HG03469 (cell line): ENCODE measurements around the gene ADGRV1.

Experiments
- ATAC-seq: cut with Tn5 transposase; IDR thresholded peaks from one replicate; pipeline ENCODE4 v1.9.1; 2021; ENCODE audit warnings: mild to moderate bottlenecking, moderate library complexity, moderate number of reproducible peaks; ENCODE audit not compliant: unreplicated experiment

ADGRV1 gene, protein sequence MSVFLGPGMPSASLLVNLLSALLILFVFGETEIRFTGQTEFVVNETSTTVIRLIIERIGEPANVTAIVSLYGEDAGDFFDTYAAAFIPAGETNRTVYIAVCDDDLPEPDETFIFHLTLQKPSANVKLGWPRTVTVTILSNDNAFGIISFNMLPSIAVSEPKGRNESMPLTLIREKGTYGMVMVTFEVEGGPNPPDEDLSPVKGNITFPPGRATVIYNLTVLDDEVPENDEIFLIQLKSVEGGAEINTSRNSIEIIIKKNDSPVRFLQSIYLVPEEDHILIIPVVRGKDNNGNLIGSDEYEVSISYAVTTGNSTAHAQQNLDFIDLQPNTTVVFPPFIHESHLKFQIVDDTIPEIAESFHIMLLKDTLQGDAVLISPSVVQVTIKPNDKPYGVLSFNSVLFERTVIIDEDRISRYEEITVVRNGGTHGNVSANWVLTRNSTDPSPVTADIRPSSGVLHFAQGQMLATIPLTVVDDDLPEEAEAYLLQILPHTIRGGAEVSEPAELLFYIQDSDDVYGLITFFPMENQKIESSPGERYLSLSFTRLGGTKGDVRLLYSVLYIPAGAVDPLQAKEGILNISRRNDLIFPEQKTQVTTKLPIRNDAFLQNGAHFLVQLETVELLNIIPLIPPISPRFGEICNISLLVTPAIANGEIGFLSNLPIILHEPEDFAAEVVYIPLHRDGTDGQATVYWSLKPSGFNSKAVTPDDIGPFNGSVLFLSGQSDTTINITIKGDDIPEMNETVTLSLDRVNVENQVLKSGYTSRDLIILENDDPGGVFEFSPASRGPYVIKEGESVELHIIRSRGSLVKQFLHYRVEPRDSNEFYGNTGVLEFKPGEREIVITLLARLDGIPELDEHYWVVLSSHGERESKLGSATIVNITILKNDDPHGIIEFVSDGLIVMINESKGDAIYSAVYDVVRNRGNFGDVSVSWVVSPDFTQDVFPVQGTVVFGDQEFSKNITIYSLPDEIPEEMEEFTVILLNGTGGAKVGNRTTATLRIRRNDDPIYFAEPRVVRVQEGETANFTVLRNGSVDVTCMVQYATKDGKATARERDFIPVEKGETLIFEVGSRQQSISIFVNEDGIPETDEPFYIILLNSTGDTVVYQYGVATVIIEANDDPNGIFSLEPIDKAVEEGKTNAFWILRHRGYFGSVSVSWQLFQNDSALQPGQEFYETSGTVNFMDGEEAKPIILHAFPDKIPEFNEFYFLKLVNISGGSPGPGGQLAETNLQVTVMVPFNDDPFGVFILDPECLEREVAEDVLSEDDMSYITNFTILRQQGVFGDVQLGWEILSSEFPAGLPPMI (N-terminal part only)

DNA sequence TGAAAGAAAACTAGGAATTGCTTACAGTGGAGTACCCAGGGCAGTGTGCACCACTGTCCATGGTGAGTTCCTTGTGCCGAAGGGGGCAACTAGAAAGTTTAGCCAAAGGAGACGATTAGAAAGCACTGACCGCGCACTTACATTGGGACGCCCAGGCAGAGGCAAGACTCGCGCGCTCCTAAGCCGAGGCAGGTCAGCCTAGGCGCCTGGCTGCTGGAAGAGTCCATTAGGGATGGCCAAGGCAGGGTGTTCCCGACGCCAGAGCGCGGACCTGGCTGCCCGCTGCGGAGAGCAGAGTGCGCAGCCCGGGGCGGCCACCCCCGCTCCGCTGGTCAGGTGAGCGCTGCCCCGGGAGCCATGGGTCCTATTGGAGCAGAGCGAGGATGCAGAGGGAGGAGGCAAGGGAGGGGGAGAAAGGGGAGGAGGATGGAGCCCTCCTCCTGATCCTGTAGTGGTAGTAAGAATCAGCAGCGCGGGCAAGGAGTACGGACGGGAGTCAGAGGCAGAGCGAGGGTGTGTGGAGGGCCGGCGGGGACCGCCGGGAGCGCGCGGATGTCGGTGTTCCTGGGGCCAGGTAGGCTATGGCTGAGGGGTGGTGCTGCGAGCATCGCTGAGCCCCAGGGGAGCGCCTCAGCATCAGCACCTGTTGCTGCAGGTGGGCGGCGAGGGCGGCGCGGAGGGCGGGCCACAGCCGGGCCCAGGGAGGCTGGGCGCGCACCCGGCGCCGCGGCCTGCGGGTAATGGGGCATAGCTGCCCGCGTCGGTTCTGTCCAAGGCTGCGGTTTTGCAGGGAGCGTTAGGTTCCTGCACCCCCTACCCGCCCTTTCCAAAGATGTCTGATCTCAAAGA, at the start of gene ADGRV1:
Gene ADGRV1, plus strand, starts transcription at position 454 of the 849 bp plus-strand sequence. Its CDS starts 99 bp downstream, at position 553.
- ATAC-seq = no peak

DNA sequence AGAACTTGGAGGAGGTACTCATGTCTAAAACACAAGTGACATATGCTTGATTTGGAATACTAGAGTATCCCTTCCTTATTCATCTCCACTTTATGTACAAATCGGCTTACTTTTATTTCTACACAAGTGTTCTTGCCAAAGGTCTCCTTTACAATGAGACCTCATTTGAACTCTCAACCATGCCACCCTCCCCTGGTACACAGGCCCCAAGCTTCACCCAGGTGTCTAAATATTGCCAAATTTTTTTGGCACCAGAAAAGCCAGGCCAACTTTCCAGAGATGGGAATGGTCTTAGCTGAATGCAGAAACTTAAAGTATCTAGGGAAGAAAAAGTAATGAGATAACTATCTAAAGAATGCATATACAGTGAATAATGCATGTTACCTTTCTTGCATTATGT, 48.2 kb upstream of the ADGRV1 start:
- no peak for ATAC-seq

DNA sequence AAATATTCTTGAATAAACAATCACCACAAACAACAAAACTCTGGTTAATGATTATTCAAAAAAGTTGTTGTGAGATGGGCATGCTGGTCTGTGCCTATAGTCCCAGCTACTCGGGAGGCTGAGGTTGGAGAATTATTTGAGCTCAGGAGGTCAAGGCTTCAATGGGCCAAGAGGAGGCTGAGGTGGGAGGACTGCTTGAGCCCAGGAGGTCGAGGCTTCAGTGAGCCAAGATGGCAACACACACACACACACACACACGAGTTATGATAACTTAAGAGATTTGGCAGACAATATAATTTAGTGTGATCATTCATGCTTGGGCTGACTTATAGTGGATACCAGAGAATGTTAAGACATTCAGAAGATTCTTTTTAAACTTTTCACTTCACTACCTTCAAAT, 44.1 kb upstream of the ADGRV1 start:
- no peak for ATAC-seq

DNA sequence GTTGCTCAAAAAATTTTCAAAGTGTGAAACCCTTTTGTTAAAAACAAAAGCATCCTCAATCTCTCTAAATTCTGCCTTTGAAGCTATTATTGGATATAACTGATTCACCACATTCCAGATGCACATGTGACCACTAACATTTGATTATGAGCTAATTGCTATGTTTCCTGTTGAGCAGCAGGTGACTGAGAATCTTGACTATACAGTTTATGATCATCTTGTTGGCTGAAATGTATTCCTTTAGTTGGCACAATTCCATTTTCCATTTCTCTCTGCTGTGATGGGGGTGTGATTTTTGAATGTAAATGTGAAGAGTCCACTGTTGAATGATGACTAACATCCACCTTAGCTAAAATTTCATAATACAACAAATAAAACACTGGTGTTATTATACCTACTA, 39.9 kb upstream of the ADGRV1 start:
- ATAC-seq = no peak

DNA sequence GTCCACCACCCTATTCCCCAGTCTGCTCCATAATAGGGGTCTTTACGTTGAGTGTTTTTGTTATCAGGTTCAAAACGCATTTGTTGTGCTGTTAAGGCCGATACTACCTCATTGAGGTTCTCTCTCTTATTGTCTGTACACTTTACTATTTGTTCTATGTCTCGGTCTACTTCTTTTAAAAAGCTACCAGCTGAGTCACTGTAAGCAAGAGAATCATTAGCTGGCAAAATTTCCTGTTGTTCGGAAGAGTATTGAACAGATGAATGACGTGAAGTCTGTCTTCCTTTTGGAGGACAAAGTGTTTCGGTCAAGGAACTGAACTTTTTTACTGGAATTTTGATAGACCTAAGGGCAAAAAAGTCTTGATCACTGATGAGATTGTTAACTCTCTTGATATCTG, 39.5 kb upstream of the ADGRV1 start:
- ATAC-seq = no peak

DNA sequence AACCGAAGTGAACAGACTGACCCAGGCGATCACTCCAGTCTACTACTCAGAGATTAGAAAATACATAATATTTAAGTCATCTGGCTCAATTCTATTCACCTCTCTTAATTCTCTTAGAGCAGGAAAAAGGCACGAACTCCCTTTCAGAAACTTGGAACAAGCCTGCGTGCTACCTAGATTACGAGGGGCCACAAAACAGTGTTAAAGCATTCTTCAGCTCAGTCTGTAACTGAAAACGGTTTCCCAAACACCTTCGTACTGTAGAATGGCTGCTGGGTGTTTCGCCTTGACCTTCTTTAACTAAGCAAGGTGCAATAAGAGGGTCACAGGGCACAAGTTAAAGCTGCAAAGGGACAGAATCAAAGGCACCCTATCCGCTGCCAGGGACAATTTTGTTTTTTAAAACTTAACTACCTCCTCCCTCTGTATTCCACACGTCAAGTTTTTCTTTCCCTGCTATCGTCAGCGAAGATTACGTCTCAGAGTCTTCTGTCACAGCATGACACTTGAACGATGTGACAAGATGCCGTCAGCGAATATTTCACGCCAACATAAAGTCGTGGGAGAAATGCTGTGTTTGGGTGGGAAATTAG, 29.9 kb upstream of the ADGRV1 start:
- no peak for ATAC-seq

DNA sequence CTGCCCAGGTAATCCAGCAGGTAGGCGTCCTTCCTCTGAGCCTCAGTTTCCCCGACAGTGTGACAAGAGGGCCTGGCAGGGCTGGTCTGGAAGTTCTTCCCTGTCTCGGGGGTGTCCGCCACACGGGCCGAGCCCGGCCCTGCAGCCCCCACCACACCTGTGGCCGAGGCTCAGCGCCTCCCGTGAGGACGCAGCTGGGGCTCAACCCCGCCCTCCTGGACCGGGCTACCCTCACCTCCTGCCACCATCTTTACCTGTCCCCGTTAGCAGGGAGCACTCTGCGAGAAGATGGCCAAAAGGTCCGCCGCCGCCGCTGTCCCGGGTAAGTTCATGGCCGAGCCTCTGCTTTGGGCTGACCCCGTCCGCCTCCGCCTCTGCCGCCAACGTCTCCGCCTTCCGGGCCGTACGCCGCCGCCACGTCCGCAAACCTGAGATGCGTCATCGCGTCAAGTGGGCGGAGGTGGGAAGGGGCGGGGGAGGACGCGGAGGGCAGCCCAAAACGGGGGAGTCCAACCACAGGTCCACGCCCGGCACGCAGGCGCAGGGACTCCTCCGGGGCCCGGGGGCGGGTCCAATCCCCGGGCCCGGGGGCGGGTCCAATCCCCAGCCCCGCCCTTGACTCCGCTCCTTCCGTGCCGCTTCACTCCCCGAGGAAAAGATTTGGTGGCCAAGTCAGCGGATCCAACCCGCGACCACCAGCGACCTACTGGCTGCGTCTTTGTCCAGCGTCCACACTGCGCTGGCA, 29.2 kb upstream of the ADGRV1 start, which contains the start of gene LYSMD3:
Gene LYSMD3, minus strand, starts transcription at position 391 of the 745 bp plus-strand sequence. CDS start 4,295 bp downstream, outside the sequence.
- peak; percentile 75 for ATAC-seq

DNA sequence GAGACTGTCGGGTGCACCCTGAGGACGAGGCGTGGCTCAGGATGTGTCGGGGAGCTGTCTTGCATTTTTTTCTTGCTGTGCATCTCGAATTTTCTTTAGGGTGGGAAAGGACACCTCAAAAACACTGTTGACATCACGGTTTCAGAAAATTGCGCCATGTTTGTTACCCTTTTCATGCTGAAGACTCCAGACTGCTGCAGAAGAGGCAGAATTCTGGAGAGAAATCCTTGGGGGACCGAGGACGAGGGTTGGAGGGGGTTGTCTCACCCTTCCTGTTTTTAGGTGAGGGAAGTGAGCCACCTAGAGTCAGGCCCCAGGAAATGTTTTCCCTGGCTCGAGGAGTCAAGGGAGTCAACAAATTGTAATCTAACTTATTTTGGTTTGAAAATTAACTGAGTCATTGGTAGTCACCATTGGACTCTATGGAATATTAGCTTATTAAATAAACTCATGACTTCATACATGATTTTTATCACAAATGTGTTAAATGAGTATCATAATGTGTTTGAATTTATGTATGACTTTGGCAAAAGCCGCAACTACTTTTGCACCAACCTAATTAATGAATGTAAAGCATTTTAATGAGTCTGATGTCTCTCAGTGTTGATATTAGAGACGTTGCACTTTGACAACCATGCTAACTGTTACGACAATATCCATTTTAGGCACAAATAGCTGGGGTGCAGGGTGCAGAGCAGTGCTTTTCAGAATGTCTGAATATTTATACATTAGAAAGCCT, 28.5 kb upstream of the ADGRV1 start:
- peak; percentile 27 for ATAC-seq

DNA sequence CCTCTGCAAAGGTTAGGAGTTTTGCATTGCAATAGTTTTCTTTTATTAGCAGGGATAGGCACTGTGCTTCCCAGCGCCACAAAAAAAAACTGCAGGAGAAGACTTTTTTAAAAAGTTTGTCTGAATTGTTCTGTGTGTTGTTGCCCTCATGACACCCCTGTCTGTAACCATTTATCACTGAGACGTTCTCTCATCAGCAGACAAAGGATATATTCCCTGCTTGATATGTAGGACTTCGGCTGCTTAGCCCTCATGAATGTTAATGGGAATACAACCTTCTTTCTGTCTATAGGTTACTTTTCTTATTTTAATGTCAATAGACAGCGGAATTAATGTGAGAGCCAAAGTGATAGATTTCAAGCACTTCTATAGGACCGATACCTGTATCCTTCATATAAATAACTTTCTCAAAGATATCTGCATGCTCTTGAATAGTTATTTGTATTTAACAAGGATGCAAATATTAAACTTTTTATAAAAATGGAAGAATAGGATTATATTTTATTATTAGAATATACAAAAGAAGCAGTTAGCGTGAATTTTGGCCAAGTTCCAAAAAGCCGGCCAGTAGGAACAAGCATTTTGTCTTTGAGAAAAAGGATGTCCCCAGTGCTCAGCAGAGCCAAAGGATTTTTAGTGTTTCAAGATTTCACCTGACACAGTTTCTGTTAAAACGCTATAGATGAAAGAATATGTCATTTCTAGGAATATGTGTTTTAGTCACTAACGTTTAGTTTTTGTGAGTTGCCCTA, 27.7 kb upstream of the ADGRV1 start:
- no peak for ATAC-seq

DNA sequence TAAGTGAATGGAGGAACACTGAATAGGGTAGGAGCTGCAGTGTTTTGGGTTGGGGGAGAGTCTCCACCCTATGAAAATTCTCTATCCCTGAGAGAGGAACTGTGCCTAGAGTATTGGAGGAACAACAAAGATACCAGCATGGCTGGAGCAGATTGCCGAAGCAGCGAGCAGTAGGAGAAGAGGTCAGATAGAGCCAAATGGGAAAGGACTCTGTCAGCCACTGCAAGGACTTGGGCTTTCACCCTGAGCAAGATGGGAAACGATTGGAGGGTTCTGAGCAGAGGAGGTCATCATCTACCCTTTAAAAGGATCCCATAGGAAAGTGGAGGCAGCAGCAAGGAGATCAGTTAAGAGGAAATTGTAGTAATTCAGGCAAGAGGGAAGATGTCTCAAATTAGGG, 24.8 kb upstream of the ADGRV1 start:
- no peak for ATAC-seq

DNA sequence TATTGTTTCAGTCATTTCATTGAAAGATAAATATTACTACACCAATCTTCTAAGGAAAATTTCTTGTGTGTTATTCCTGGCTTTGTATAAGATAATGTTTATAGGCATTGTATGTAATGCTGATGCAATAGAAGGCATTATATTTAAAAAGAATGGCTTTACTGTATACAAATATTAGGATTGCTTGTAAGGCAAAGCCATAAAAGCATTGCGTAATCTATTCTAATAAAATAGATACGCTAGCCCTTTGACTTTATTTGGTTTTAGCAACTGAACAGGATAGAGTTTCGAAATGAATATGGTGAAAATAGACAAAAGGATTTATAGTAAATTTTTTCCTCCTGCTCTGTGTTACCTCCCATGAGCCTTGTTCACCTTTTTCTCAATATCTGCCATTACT, 23.7 kb upstream of the ADGRV1 start:
- no peak for ATAC-seq

DNA sequence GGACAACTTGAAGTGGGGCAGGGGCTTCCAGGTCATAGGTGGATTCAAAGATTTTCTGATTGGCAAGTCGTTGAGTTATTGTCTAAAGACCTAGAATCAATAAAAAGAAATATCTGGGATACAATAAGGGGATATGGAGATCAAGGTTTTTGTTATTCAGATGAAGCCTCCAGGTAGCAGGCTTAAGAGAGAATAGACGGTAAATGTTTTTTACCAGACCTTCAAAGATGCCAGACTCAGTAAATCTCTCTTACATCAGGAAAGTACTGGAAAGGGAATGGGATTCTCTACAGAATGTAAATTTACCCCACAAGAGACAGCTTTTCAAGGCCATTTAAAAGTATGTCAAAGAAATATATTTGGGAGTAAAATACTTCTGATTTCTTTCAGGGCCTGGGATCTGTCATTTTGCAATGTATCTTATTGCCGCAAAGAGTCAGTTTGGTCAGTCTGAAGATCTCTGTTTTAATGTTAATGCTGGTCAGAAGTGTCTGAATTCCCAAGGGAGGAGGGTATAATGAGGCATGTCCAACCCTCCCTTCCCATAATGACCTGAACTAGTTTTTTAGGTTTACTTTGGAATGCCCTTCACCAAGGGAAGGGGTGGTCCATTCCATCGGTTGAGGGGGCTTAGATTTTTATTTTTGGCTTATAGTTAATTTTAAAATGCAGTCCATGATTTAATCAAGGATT, 15.6 kb upstream of the ADGRV1 start:
- ATAC-seq = no peak

DNA sequence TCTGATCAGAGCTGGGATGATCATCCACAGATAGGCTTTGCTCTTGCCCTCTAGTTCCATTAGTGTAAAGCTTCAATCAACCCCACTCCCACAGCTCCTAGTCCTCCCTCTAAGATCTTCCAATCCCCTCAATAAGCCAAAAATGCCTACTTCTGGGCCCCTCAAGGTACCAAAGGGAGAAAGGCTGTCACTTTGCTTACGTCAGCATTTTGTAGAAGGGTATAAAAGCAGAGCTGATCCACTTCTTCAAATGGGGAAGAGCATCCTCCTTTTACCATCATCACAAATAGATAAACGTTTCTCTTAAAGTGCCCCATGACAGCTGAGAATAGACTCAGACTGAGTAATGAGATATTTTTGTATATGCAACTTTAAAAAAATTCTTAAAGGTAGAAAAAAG, 13.1 kb upstream of the ADGRV1 start:
- no peak for ATAC-seq

DNA sequence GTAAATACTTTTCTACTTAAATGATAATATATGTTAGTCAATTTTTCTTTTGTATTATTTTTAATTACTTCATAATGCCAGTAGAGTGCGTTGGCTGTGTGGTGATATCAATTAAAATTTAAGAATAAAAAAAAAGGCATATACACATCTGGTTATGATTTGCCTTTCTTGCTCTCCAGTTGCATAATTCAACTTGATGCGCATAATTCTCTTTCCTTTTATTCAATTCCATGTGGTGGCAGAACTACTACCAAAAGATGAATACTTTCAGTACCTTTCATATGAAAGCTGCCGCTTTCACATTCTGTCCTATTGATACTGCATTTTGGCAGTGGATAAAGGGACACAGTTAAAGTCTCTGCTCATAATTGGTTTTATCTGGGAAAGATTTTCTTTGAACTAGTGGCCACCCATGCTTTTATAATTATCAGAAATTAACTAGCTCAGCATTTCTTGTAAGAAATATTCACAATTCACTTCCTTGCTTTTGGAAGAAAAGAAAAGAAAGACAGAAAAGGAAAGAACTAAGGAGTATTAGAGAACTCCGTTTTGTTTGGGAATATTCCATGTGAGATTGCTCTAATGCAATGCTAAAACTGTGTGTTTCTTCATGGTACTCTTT, 12.3 kb upstream of the ADGRV1 start:
- ATAC-seq = no peak

DNA sequence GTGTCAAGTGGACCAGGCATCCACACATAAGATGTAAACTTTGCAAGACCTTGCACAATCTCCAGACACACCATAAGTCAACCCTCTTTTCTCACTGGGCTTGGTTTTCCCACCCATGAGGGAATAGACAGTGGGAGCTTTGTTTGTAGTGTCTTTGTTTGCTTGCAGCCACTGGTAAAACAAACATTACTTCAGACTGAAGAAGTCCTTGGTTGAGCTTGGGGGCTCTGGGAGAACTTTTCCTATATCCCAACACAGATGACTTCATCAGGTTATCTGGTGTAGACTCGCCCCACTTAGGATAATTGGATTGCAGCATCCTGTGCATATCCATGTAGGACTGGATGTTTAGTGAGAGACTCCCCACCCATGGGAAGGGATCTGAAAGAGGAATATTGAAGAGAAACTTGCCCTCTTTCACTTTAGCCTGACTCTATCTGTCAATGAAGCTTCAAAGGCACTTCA, 11.5 kb upstream of the ADGRV1 start:
- ATAC-seq = no peak

DNA sequence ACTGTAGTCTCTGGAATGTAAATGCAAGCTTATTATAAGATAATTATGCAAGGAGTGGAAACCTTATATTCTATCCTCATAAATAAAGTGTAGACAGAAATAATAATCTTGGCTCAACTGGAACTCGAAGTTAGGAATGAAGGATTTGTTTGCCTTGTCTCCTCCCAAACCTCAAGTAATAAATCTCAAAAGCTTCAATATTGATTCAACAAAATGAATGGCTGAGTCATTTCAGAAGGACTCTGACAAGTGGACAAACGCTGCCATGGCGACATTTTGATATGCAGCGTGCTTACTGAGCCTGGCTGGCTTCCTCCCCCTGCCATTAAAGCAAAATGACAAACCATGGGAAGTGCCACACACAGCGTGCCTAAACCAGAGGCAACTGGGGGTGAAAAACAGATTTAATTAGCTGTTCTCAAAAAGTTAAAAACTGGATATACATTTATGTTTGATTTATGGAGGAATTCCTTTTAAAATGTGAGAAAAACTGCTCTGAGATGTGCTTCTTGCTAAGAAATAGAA, 10.5 kb upstream of the ADGRV1 start:
- no peak for ATAC-seq
